GM12873 (cell line): ENCODE results near the gene TTC16.

Source experiments
- CTCF ChIP-seq: IDR thresholded peaks from 2 replicates; pipeline ENCODE4 v1.5.1; 2012; ENCODE audit warnings: low read depth, mild to moderate bottlenecking, moderate library complexity, low read length, control low read depth; ENCODE audit not compliant: insufficient read depth; ENCODE audit errors: missing control alignments

TTC16 gene

GRCh38 chr9:127722055-127722745, 6.3 kb downstream of the TTC16 start:
- TF ChIP-seq CTCF: no peak

GRCh38 chr9:127723013-127723412, 7.1 kb downstream of the TTC16 start:
- no peak for TF ChIP-seq CTCF

- no peak for TF ChIP-seq CTCF
Observed at GRCh38 chr9:127723444-127723843, 7.6 kb downstream of the TTC16 start.

- TF ChIP-seq CTCF: no peak
Observed at GRCh38 chr9:127724012-127724411, 8.1 kb downstream of the TTC16 start.

- TF ChIP-seq CTCF: no peak
Observed at GRCh38 chr9:127726871-127727270, 11.0 kb downstream of the TTC16 start.

- TF ChIP-seq CTCF: no peak
Observed at GRCh38 chr9:127728808-127729207, 12.9 kb downstream of the TTC16 start.

- no peak for TF ChIP-seq CTCF
Observed at GRCh38 chr9:127729522-127730256, 13.8 kb downstream of the TTC16 start.
